ENCODE results near the gene BET1L. TPM values are rescaled to one million over a fixed set of nuclear protein-coding genes. Genes with fewer than 3 reads are reported as not detected.

Gene BET1L
- total and polyA plus RNA-seq, 10 of the 15 experiments (the other 5 are each of a cell fraction or from before 2014, with no cell fraction given), result 6.7 to 55.4 (median 39.7) TPM

DNA sequence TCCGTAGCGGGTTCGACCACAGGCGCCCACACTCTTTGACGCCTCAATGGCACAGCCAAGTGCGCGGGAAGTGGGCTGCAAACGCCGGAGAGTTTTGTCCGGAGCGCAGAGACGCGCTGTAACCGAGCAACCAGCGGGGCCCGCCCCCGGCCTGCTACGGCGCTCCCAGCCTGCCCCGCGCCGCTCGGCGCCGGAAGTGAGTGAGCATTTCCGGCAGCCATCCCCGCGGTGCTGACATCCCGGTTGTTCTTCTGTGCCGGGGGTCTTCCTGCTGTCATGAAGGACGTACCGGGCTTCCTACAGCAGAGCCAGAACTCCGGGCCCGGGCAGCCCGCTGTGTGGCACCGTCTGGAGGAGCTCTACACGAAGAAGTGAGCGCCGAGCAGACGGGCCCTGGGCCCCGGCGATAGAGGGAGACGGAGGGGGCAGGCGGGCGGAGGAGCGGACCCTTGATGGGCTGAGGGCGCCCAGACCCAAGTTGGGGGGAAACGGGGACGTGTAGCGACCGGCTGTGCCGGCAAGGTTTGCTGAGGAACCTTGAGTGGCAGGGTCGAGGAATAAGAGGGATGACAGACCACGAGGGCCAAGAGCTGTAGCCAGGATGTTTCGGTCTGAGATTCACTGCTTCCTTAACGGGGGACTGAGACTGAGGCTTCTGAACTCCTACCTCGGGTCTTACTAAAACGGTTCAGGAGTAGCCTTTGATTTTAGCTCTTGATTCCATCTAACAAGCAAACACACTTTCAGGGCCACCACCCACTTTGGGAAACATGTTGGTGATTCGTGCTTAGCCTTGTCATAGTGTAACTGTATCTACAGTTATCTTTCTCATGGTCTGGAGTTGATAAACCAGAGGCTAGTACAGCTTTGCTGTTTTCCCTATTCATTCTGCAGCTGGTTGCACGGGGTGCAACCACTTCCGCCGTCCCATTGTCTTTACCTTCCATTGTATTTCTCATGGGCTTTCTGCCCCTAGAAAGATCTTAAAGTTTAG lies 29.9 kb upstream of the BET1L start, which contains the start of gene PSMD13 (continued):
- TF ChIP-seq, protein P1, sequence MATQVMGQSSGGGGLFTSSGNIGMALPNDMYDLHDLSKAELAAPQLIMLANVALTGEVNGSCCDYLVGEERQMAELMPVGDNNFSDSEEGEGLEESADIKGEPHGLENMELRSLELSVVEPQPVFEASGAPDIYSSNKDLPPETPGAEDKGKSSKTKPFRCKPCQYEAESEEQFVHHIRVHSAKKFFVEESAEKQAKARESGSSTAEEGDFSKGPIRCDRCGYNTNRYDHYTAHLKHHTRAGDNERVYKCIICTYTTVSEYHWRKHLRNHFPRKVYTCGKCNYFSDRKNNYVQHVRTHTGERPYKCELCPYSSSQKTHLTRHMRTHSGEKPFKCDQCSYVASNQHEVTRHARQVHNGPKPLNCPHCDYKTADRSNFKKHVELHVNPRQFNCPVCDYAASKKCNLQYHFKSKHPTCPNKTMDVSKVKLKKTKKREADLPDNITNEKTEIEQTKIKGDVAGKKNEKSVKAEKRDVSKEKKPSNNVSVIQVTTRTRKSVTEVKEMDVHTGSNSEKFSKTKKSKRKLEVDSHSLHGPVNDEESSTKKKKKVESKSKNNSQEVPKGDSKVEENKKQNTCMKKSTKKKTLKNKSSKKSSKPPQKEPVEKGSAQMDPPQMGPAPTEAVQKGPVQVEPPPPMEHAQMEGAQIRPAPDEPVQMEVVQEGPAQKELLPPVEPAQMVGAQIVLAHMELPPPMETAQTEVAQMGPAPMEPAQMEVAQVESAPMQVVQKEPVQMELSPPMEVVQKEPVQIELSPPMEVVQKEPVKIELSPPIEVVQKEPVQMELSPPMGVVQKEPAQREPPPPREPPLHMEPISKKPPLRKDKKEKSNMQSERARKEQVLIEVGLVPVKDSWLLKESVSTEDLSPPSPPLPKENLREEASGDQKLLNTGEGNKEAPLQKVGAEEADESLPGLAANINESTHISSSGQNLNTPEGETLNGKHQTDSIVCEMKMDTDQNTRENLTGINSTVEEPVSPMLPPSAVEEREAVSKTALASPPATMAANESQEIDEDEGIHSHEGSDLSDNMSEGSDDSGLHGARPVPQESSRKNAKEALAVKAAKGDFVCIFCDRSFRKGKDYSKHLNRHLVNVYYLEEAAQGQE (IDR thresholded peaks at IDR 0.05; ENCODE audit: low read depth, low read length), result no peak
- TF ChIP-seq EGR1 (IDR thresholded peaks at IDR 0.05; ENCODE audit: borderline replicate concordance in 1 of 2, low read depth in 2 of 2, low read length in 2 of 2), result peak in 1 of 2 experiments; percentile 88; a peak in 2 of 3 replicates
- no peak for TF ChIP-seq ZNF622 (IDR thresholded peaks at IDR 0.05)
- no peak for TF ChIP-seq CEBPB (IDR thresholded peaks at IDR 0.05; ENCODE audit: borderline replicate concordance in 1 of 2, low read depth in 2 of 2, low read length in 2 of 2)
- peak; percentile 12; the same call in 1 of the 2 replicates for TF ChIP-seq FOXM1 (IDR thresholded peaks at IDR 0.05; ENCODE audit: low read depth, low read length)
- no peak for TF ChIP-seq TCF7 (IDR thresholded peaks at IDR 0.05; ENCODE audit: borderline replicate concordance)
- TF ChIP-seq IRF5 (IDR thresholded peaks at IDR 0.05; ENCODE audit: borderline replicate concordance), result no peak
- TF ChIP-seq MEF2B (IDR thresholded peaks at IDR 0.05; ENCODE audit: partially characterized antibody, poor library complexity, severe bottlenecking), result no peak
- TF ChIP-seq, protein P2, sequence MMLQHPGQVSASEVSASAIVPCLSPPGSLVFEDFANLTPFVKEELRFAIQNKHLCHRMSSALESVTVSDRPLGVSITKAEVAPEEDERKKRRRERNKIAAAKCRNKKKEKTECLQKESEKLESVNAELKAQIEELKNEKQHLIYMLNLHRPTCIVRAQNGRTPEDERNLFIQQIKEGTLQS (IDR thresholded peaks at IDR 0.05; ENCODE audit: borderline replicate concordance, extremely low read depth, low read depth, low read length), result no peak
- TF ChIP-seq, protein P3, sequence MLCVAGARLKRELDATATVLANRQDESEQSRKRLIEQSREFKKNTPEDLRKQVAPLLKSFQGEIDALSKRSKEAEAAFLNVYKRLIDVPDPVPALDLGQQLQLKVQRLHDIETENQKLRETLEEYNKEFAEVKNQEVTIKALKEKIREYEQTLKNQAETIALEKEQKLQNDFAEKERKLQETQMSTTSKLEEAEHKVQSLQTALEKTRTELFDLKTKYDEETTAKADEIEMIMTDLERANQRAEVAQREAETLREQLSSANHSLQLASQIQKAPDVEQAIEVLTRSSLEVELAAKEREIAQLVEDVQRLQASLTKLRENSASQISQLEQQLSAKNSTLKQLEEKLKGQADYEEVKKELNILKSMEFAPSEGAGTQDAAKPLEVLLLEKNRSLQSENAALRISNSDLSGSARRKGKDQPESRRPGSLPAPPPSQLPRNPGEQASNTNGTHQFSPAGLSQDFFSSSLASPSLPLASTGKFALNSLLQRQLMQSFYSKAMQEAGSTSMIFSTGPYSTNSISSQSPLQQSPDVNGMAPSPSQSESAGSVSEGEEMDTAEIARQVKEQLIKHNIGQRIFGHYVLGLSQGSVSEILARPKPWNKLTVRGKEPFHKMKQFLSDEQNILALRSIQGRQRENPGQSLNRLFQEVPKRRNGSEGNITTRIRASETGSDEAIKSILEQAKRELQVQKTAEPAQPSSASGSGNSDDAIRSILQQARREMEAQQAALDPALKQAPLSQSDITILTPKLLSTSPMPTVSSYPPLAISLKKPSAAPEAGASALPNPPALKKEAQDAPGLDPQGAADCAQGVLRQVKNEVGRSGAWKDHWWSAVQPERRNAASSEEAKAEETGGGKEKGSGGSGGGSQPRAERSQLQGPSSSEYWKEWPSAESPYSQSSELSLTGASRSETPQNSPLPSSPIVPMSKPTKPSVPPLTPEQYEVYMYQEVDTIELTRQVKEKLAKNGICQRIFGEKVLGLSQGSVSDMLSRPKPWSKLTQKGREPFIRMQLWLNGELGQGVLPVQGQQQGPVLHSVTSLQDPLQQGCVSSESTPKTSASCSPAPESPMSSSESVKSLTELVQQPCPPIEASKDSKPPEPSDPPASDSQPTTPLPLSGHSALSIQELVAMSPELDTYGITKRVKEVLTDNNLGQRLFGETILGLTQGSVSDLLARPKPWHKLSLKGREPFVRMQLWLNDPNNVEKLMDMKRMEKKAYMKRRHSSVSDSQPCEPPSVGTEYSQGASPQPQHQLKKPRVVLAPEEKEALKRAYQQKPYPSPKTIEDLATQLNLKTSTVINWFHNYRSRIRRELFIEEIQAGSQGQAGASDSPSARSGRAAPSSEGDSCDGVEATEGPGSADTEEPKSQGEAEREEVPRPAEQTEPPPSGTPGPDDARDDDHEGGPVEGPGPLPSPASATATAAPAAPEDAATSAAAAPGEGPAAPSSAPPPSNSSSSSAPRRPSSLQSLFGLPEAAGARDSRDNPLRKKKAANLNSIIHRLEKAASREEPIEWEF (IDR thresholded peaks at IDR 0.05; ENCODE audit: insufficient replicate concordance, low read depth, low read length), result no peak
- TF ChIP-seq SUZ12 (IDR thresholded peaks at IDR 0.05; ENCODE audit: unreplicated experiment), result no peak
- 0 out of 2 replicates have a peak, but pooled peaks have one; percentile 49 for TF ChIP-seq ASH2L (IDR thresholded peaks at IDR 0.05; ENCODE audit: borderline replicate concordance, low read depth)
- TF ChIP-seq EP300 (IDR thresholded peaks at IDR 0.05; ENCODE audit: borderline replicate concordance in 1 of 2, control insufficient read depth in 1 of 2, low read depth in 2 of 2, low read length in 2 of 2), result no peak
- TF ChIP-seq, protein P4, sequence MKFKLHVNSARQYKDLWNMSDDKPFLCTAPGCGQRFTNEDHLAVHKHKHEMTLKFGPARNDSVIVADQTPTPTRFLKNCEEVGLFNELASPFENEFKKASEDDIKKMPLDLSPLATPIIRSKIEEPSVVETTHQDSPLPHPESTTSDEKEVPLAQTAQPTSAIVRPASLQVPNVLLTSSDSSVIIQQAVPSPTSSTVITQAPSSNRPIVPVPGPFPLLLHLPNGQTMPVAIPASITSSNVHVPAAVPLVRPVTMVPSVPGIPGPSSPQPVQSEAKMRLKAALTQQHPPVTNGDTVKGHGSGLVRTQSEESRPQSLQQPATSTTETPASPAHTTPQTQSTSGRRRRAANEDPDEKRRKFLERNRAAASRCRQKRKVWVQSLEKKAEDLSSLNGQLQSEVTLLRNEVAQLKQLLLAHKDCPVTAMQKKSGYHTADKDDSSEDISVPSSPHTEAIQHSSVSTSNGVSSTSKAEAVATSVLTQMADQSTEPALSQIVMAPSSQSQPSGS (IDR thresholded peaks at IDR 0.05; ENCODE audit: low read length), result no peak

Measured in GM12878 (cell line).